Measurements from ENCODE around the gene SOCS7. TPM values are rescaled to one million over a fixed set of nuclear protein-coding genes. Genes with fewer than 3 reads are reported as not detected.

The SOCS7 gene
- total and polyA plus RNA-seq, 2 experiments from 2014 or later: 5.0 to 29.2 TPM

- H3K27me3 ChIP-seq (ENCODE audit: insufficient read depth): no peaks in the 10 kb centered on the region
- ATAC-seq: no peak
Measured at GRCh38 chr17:38320482-38320881, 31.2 kb upstream of the SOCS7 start.

More at GRCh38 chr17:38320482-38320881, 31.2 kb upstream of the SOCS7 start:
- Mint-ChIP-seq H3K9me3 (no peaks in the 10 kb centered on the region), H3K27me3 (ENCODE audit: insufficient read depth, low read depth, poor library complexity) (peaks cover 5% of the 10 kb centered on the region), H3K36me3 (ENCODE audit: low read depth) (peaks cover 50% of the 10 kb centered on the region), H3K27ac (no peak overlapping the region), H3K4me3 (no peak overlapping the region), H3K4me1 (peaks cover 17% of the 10 kb centered on the region)
- no peak for DNase-seq (ENCODE audit: low spot score)
- Histone ChIP-seq H3K9me2 (ENCODE audit: insufficient read depth) (no peaks in the 10 kb centered on the region), H3K79me2 (replicated peaks; ENCODE audit: insufficient read depth) (no peaks in the 10 kb centered on the region), H3K4me2 (no peak overlapping the region), H3K27ac (ENCODE audit: low read depth) (no peak overlapping the region), H4K20me1 (replicated peaks; ENCODE audit: insufficient read depth) (peaks cover 8% of the 10 kb centered on the region; the same call in 1 of the 2 replicates), H2AFZ (no peak overlapping the region), H3K36me3 (ENCODE audit: insufficient read depth) (peaks cover 19% of the 10 kb centered on the region), H3K4me3 (no peak overlapping the region), H3F3A (replicated peaks; ENCODE audit: low read depth) (peaks cover 18% of the 10 kb centered on the region; the same call in 1 of the 2 replicates), H3K4me1 (ENCODE audit: insufficient read depth) (peaks cover 15% of the 10 kb centered on the region)
- TF ChIP-seq ETS1 (IDR thresholded peaks at IDR 0.05): no peak
- no peak for TF ChIP-seq CTCF (conservative IDR thresholded peaks at IDR 0.05; ENCODE audit: low read depth in 2 of 2)
- TF ChIP-seq NANOG (IDR thresholded peaks at IDR 0.05; ENCODE audit: borderline replicate concordance): no peak
- no peak for TF ChIP-seq CREB1 (CRISPR knock-in tag; IDR thresholded peaks at IDR 0.05; ENCODE audit: low read depth)
- no peak for TF ChIP-seq EZH2 (IDR thresholded peaks at IDR 0.05; ENCODE audit: low read depth, unreplicated experiment)
- no peak for TF ChIP-seq ZNF462 (CRISPR knock-in tag; IDR thresholded peaks at IDR 0.05)
- no peak for TF ChIP-seq REST (IDR thresholded peaks at IDR 0.05; ENCODE audit: unreplicated experiment)
- no peak for TF ChIP-seq ZNF114 (CRISPR knock-in tag; IDR thresholded peaks at IDR 0.05)
- TF ChIP-seq POLR2AphosphoS5 (IDR thresholded peaks at IDR 0.05; ENCODE audit: low read depth): no peak
- no peak for TF ChIP-seq EZH2phosphoT487 (IDR thresholded peaks at IDR 0.05; ENCODE audit: unreplicated experiment)
- TF ChIP-seq ZNF331 (CRISPR knock-in tag; IDR thresholded peaks at IDR 0.05; ENCODE audit: low read depth): no peak
